ENCODE results near the gene RXFP1.

Gene RXFP1

GRCh38 chr4:158541506-158541905, 19.8 kb downstream of the RXFP1 start:
- no peak for DNase-seq (ENCODE audit: low spot score)

- DNase-seq (ENCODE audit: low spot score), result no peak
These were observed 21.5 kb downstream of the RXFP1 start for GRCh38 chr4:158543191-158543590.

GRCh38 chr4:158544141-158544540, 22.5 kb downstream of the RXFP1 start:
- DNase-seq (ENCODE audit: low spot score), result no peak

- DNase-seq (ENCODE audit: low spot score), result no peak
These were observed 31.7 kb downstream of the RXFP1 start for GRCh38 chr4:158553364-158553763.

- no peak for DNase-seq (ENCODE audit: low spot score)
These were observed 38.6 kb downstream of the RXFP1 start for GRCh38 chr4:158560284-158560683.

- no peak for DNase-seq (ENCODE audit: low spot score)
These were observed 45.2 kb downstream of the RXFP1 start for GRCh38 chr4:158566860-158567259.

- no peak for DNase-seq (ENCODE audit: low spot score)
These were observed 50.1 kb downstream of the RXFP1 start for GRCh38 chr4:158571736-158572135.

- DNase-seq (ENCODE audit: low spot score), result no peak
These were observed 50.9 kb downstream of the RXFP1 start for GRCh38 chr4:158572608-158573007.

GRCh38 chr4:158578476-158578875, 56.8 kb downstream of the RXFP1 start:
- DNase-seq (ENCODE audit: low spot score), result no peak

GRCh38 chr4:158580064-158580463, 58.4 kb downstream of the RXFP1 start:
- no peak for DNase-seq (ENCODE audit: low spot score)

- DNase-seq (ENCODE audit: low spot score), result no peak
These were observed 59.5 kb downstream of the RXFP1 start for GRCh38 chr4:158581161-158581560.

- no peak for DNase-seq (ENCODE audit: low spot score)
These were observed 65.2 kb downstream of the RXFP1 start for GRCh38 chr4:158586881-158587280.

- no peak for DNase-seq (ENCODE audit: low spot score)
These were observed 66.6 kb downstream of the RXFP1 start for GRCh38 chr4:158588285-158588684.

- DNase-seq (ENCODE audit: low spot score), result no peak
These were observed 67.1 kb downstream of the RXFP1 start for GRCh38 chr4:158588777-158589176.

GRCh38 chr4:158590306-158590705, 68.6 kb downstream of the RXFP1 start:
- no peak for DNase-seq (ENCODE audit: low spot score)

- DNase-seq (ENCODE audit: low spot score), result no peak
These were observed 69.1 kb downstream of the RXFP1 start for GRCh38 chr4:158590824-158591223.

- DNase-seq (ENCODE audit: low spot score), result no peak
These were observed 76.4 kb downstream of the RXFP1 start for GRCh38 chr4:158597879-158598596.

GRCh38 chr4:158599150-158599549, 77.5 kb downstream of the RXFP1 start:
- DNase-seq (ENCODE audit: low spot score), result no peak

GRCh38 chr4:158599765-158600498, 78.2 kb downstream of the RXFP1 start:
- no peak for DNase-seq (ENCODE audit: low spot score)

- no peak for DNase-seq (ENCODE audit: low spot score)
These were observed 82.7 kb downstream of the RXFP1 start for GRCh38 chr4:158604369-158604768.

GRCh38 chr4:158605393-158605792, 83.7 kb downstream of the RXFP1 start:
- DNase-seq (ENCODE audit: low spot score), result no peak

GRCh38 chr4:158606969-158607368, 85.3 kb downstream of the RXFP1 start:
- DNase-seq (ENCODE audit: low spot score), result no peak

- DNase-seq (ENCODE audit: low spot score), result no peak
These were observed 87.4 kb downstream of the RXFP1 start for GRCh38 chr4:158609116-158609515.

GRCh38 chr4:158610790-158611189, 89.1 kb downstream of the RXFP1 start:
- no peak for DNase-seq (ENCODE audit: low spot score)
